H1 (cell line): ENCODE results near the gene NRP2. TPM values are rescaled to one million over a fixed set of nuclear protein-coding genes. Genes with fewer than 3 reads are reported as not detected.

Experiments
- CTCF ChIA-PET: fragments of 300-600 bp; sonication (Branson Sonifier 250); formaldehyde crosslinking; loops from one replicate; lab custom pipeline; 2021; ENCODE audit not compliant: partially characterized antibody; lab: Charles Lee
- POLR2A ChIA-PET: fragments of 300-600 bp; sonication (Branson Sonifier 250); formaldehyde crosslinking; loops from one replicate; lab custom pipeline; 2021; ENCODE audit warnings: inconsistent platforms; ENCODE audit not compliant: partially characterized antibody; lab: Charles Lee
- DNase-seq, 2 experiments: peaks; one replicate each; pipeline versions ENCODE4 v3.0.0 to v3.0.0-alpha.2; 2010 to 2022; ENCODE audit warnings: low spot score in 2 of 2, low read depth in 1 of 2, mixed read lengths in 1 of 2
- FAIRE-seq: peaks from 2 replicates; lab custom pipeline; 2011; peaks lifted over from hg19 to GRCh38; lab: Jason Lieb, UNC
- H2AFZ ChIP-seq: 2 replicates; pipeline ENCODE4 v1.8.1; 2012; ENCODE audit warnings: low read length, inconsistent platforms
- H2AK5ac ChIP-seq: 2 replicates; pipeline ENCODE4 v1.6.1; 2013; ENCODE audit warnings: low read depth, low read length
- H2BK120ac ChIP-seq: replicated peaks from 2 replicates; pipeline ENCODE3; 2013; ENCODE audit warnings: low read depth, low read length, inconsistent platforms
- H2BK12ac ChIP-seq: 2 replicates; pipeline ENCODE4 v1.6.1; 2013; ENCODE audit warnings: low read depth, low read length
- H2BK15ac ChIP-seq: 2 replicates; pipeline ENCODE4 v1.6.1; 2013; ENCODE audit warnings: low read length
- H2BK20ac ChIP-seq: 2 replicates; pipeline ENCODE4 v1.6.1; 2013; ENCODE audit warnings: low read length
- H2BK5ac ChIP-seq: 2 replicates; pipeline ENCODE4 v1.6.1; 2013; ENCODE audit warnings: low read depth, low read length
- H3K14ac ChIP-seq: 2 replicates; pipeline ENCODE4 v1.6.1; 2013; ENCODE audit warnings: inconsistent platforms; ENCODE audit not compliant: insufficient read length
- H3K18ac ChIP-seq: 2 replicates; pipeline ENCODE4 v1.6.1; 2013; ENCODE audit warnings: low read length; ENCODE audit errors: extremely low read depth
- H3K23ac ChIP-seq: 2 replicates; pipeline ENCODE4 v1.6.1; 2013; ENCODE audit warnings: inconsistent platforms; ENCODE audit not compliant: insufficient read length
- H3K23me2 ChIP-seq: 2 replicates; pipeline ENCODE4 v1.6.1; 2013; ENCODE audit warnings: low read depth, low read length
- H3K27ac ChIP-seq: 2 replicates; pipeline ENCODE4 v1.6.1; 2011; ENCODE audit warnings: low read depth, low read length, inconsistent platforms
- H3K27me3 ChIP-seq, 4 experiments: replicated peaks in 1 of 4; 1 replicate in 1 of 4; 2 replicates in 3 of 4; pipeline versions ENCODE4 v1.6.1 to v1.8.1; 2011 to 2013; ENCODE audit warnings: low read length in 3 of 4, mild to moderate bottlenecking in 3 of 4, inconsistent platforms in 2 of 4, mixed read lengths in 2 of 4, moderate library complexity in 1 of 4; ENCODE audit not compliant: control insufficient read depth in 3 of 4, insufficient read depth in 3 of 4; ENCODE audit errors: extremely low read depth in 1 of 4
- H3K36me3 ChIP-seq, 4 experiments: 2 replicates each; pipeline versions ENCODE4 v1.6.1 to v1.8.1; 2011 to 2013; ENCODE audit warnings: mild to moderate bottlenecking in 4 of 4, low read length in 3 of 4, moderate library complexity in 2 of 4, control low read depth in 1 of 4, inconsistent platforms in 1 of 4; ENCODE audit not compliant: insufficient read depth in 4 of 4, control insufficient read depth in 2 of 4
- H3K4ac ChIP-seq: replicated peaks from 2 replicates; pipeline ENCODE3; 2013; ENCODE audit warnings: low read length, low read depth, mixed read lengths, inconsistent platforms; ENCODE audit not compliant: insufficient read length
- H3K4me1 ChIP-seq, 4 experiments: replicated peaks in 1 of 4; 1 replicate in 1 of 4; 2 replicates in 3 of 4; pipeline versions ENCODE4 v1.6.1 to v1.8.1; 2011 to 2013; ENCODE audit warnings: low read length in 3 of 4, inconsistent platforms in 2 of 4, mixed read lengths in 1 of 4; ENCODE audit not compliant: insufficient read depth in 4 of 4, control insufficient read depth in 3 of 4
- H3K4me2 ChIP-seq, 2 experiments: 2 replicates each; pipeline versions ENCODE4 v1.6.1 to v1.8.1; 2011 to 2013; ENCODE audit warnings: low read depth in 2 of 2, low read length in 2 of 2, control low read depth in 1 of 2, inconsistent platforms in 1 of 2, mild to moderate bottlenecking in 1 of 2; ENCODE audit not compliant: insufficient read depth in 1 of 2
- H3K4me3 ChIP-seq, 4 experiments: fragments of 200-600, 300-600 bp in 1 of 4; sonication (generic), shearing (Covaris generic), sonication (Bioruptor Twin) in 1 of 4; 2 replicates each; pipeline versions ENCODE4 v1.5.1 to v1.8.1; 2011 to 2016; ENCODE audit warnings: low read length in 4 of 4, low read depth in 3 of 4, control low read depth in 2 of 4, inconsistent platforms in 2 of 4, mild to moderate bottlenecking in 2 of 4, mixed read lengths in 1 of 4, moderate library complexity in 1 of 4; ENCODE audit not compliant: insufficient read depth in 2 of 4; ENCODE audit errors: extremely low read depth in 1 of 4
- H3K56ac ChIP-seq: replicated peaks from 2 replicates; pipeline ENCODE3; 2013; ENCODE audit warnings: low read depth, mild to moderate bottlenecking, mixed read lengths, low read length, inconsistent platforms; ENCODE audit not compliant: insufficient read length
- H3K79me1 ChIP-seq: 2 replicates; pipeline ENCODE4 v1.6.1; 2013; ENCODE audit warnings: low read depth, low read length, control low read depth
- H3K79me2 ChIP-seq, 2 experiments: 2 replicates each; pipeline versions ENCODE4 v1.6.1 to v1.8.1; 2012 to 2013; ENCODE audit warnings: low read length in 2 of 2, mild to moderate bottlenecking in 2 of 2, inconsistent platforms in 1 of 2; ENCODE audit not compliant: insufficient read depth in 2 of 2, control insufficient read depth in 1 of 2
- H3K9ac ChIP-seq, 4 experiments: replicated peaks in 1 of 4; 1 replicate in 1 of 4; 2 replicates in 3 of 4; pipeline versions ENCODE4 v1.6.1 to v1.8.1; 2011 to 2013; ENCODE audit warnings: low read depth in 3 of 4, low read length in 3 of 4, control low read depth in 2 of 4, mild to moderate bottlenecking in 2 of 4, moderate library complexity in 2 of 4, inconsistent platforms in 1 of 4; ENCODE audit errors: extremely low read depth in 1 of 4
- H3K9me3 ChIP-seq, 2 experiments: 2 replicates each; pipeline versions ENCODE4 v1.6.1 to v1.8.1; 2012 to 2013; ENCODE audit warnings: mild to moderate bottlenecking in 2 of 2, moderate library complexity in 2 of 2, control low read depth in 1 of 2, inconsistent platforms in 1 of 2, low read depth in 1 of 2, low read length in 1 of 2, mixed read lengths in 1 of 2; ENCODE audit not compliant: insufficient read depth in 2 of 2
- H4K20me1 ChIP-seq, 2 experiments: replicated peaks in 1 of 2; 2 replicates each; pipeline versions ENCODE3 to v1.8.1; 2011 to 2013; ENCODE audit warnings: inconsistent platforms in 2 of 2, low read length in 2 of 2, mild to moderate bottlenecking in 1 of 2; ENCODE audit not compliant: insufficient read depth in 2 of 2, control insufficient read depth in 1 of 2
- H4K5ac ChIP-seq: 2 replicates; pipeline ENCODE4 v1.6.1; 2013; ENCODE audit warnings: low read length, low read depth, mixed read lengths, inconsistent platforms; ENCODE audit not compliant: insufficient read length
- H4K8ac ChIP-seq: 2 replicates; pipeline ENCODE4 v1.8.0; 2013; ENCODE audit warnings: mild to moderate bottlenecking, moderate library complexity, low read length, inconsistent platforms; ENCODE audit not compliant: insufficient read depth; ENCODE audit errors: extremely low read depth
- H4K91ac ChIP-seq: replicated peaks from 2 replicates; pipeline ENCODE3; 2013; ENCODE audit warnings: low read length, mixed read lengths, inconsistent platforms; ENCODE audit not compliant: insufficient read length
- CHD1 ChIP-seq: IDR thresholded peaks from 2 replicates; pipeline ENCODE4 v1.6.1; 2012; ENCODE audit warnings: low read depth, low read length, improper control_type of control experiment
- EZH2 ChIP-seq: fragments of 200-600 bp; sonication (generic); IDR thresholded peaks from 2 replicates; pipeline ENCODE4 v1.7.1; 2012; ENCODE audit warnings: low read depth, mild to moderate bottlenecking, moderate library complexity, low read length, inconsistent platforms; ENCODE audit not compliant: severe bottlenecking
- HDAC6 ChIP-seq: IDR thresholded peaks from one replicate; pipeline ENCODE4 v1.7.1; 2012; ENCODE audit warnings: low read depth, mild to moderate bottlenecking, inconsistent platforms, low read length, moderate library complexity
- JUND ChIP-seq: IDR thresholded peaks from 2 replicates; pipeline ENCODE4 v1.6.1; 2011; ENCODE audit warnings: mild to moderate bottlenecking, improper control_type of control experiment, low read length
- MAFK ChIP-seq: IDR thresholded peaks from 2 replicates; pipeline ENCODE4 v1.6.1; 2012; ENCODE audit warnings: low read depth, mild to moderate bottlenecking, improper control_type of control experiment, low read length
- NRF1 ChIP-seq: IDR thresholded peaks from 2 replicates; pipeline ENCODE4 v1.6.1; 2011; ENCODE audit warnings: mild to moderate bottlenecking, low read depth, low read length, improper control_type of control experiment
- PHF8 ChIP-seq: fragments of 200-600 bp; sonication (generic); conservative IDR thresholded peaks from 2 replicates; pipeline ENCODE4 v1.7.1; 2012; ENCODE audit warnings: low read depth, mild to moderate bottlenecking, inconsistent platforms, low read length, moderate library complexity
- RXRA ChIP-seq: IDR thresholded peaks from 2 replicates; pipeline ENCODE4 v1.6.1; 2011; ENCODE audit warnings: low read depth, mild to moderate bottlenecking, low read length, moderate library complexity; ENCODE audit not compliant: insufficient read depth
- SIN3A ChIP-seq, 2 experiments: IDR thresholded peaks in 1 of 2; conservative IDR thresholded peaks in 1 of 2; 2 replicates each; pipeline ENCODE4 v1.6.1; 2011 to 2012; ENCODE audit warnings: low read length in 2 of 2, improper control_type of control experiment in 1 of 2, low read depth in 1 of 2, mild to moderate bottlenecking in 1 of 2
- SIRT6 ChIP-seq: IDR thresholded peaks from one replicate; pipeline ENCODE4 v1.7.1; 2012; ENCODE audit warnings: low read length, inconsistent platforms
- SP1 ChIP-seq: IDR thresholded peaks from 2 replicates; pipeline ENCODE4 v1.6.1; 2011; ENCODE audit warnings: low read depth, low read length
- TAF1 ChIP-seq: IDR thresholded peaks from 2 replicates; pipeline ENCODE4 v1.6.1; 2011; ENCODE audit warnings: mild to moderate bottlenecking, low read depth, low read length
- TEAD4 ChIP-seq: IDR thresholded peaks from 2 replicates; pipeline ENCODE4 v1.6.1; 2012; ENCODE audit warnings: low read depth, low read length, inconsistent platforms, mixed read lengths
- YY1 ChIP-seq: IDR thresholded peaks from 2 replicates; pipeline ENCODE4 v1.6.1; 2011; ENCODE audit warnings: low read depth, mild to moderate bottlenecking, low read length
- WGBS, 2 experiments: shearing (Covaris generic) in 1 of 2; methylation state at CpG; one replicate each; pipeline versions ENCODE4 v1.1.6 to v1.1.7; 2013 to 2015; ENCODE audit warnings: low lambda C conversion rate in 2 of 2, mixed read lengths in 2 of 2, inconsistent platforms in 1 of 2, low coverage in 1 of 2, missing lambda C conversion rate in 1 of 2; ENCODE audit not compliant: insufficient replicate concordance in 2 of 2, insufficient coverage in 1 of 2, insufficient read length in 1 of 2; ENCODE audit errors: extremely low coverage in 1 of 2, missing lambda C conversion rate in 1 of 2; 5-methylcytosine and 5-hydroxymethylcytosine counted together
- polyA plus RNA-seq, 7 experiments: library from polyadenylated mRNA; depleted of rRNA in 3 of 7; stranded (reverse) in 5 of 7; unstranded in 2 of 7; fragments of >200 nt in 5 of 7; fragments of 200-250 nt in 2 of 7; gene quantifications; 1 replicate in 5 of 7; 2 replicates in 1 of 7; 4 replicates in 1 of 7; pipeline versions ENCODE4 v1.2.1 to v1.2.3, GENCODE V29; 2011 to 2013; ENCODE audit warnings: missing spikeins in 2 of 7, mixed read lengths in 2 of 7
- total RNA-seq: library from RNA; stranded (reverse); fragmentation: NEBNext Ultra II Directional; extraction: Animal tissue kit (Norgen Biotek cat#: 25700); gene quantifications from 2 replicates; pipeline ENCODE4 v1.2.1, GENCODE V29; 2021

Gene NRP2
- total and polyA plus RNA-seq, 2 of the 8 experiments (the other 6 are each of a cell fraction or from before 2014, with no cell fraction given), result 32.0 to 37.8 TPM

DNA sequence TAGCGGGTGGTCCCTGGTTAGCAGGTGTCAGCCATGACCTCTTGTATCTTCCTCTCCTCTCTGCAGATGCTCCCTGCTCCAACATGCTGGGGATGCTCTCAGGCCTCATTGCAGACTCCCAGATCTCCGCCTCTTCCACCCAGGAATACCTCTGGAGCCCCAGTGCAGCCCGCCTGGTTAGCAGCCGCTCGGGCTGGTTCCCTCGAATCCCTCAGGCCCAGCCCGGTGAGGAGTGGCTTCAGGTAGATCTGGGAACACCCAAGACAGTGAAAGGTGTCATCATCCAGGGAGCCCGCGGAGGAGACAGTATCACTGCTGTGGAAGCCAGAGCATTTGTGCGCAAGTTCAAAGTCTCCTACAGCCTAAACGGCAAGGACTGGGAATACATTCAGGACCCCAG, 60.8 kb downstream of the NRP2 start:
- no peak overlapping the region for H2BK12ac ChIP-seq
- no peak overlapping the region for H3K56ac ChIP-seq
- ChIA-PET POLR2A (no interaction called here), CTCF (interaction anchor here (1.2 kb wide), 1 partner anchor 14 kb away, joined by 3 read pairs; no protein-coding TSS in a partner anchor)
- no peak overlapping the region for H3K4me3 ChIP-seq
- no peak overlapping the region for H2AFZ ChIP-seq
- H3K18ac ChIP-seq, result no peak overlapping the region
- DNase-seq (no peak), FAIRE-seq (no peak)
- H4K20me1 ChIP-seq, result no peaks in the 10 kb centered on the region
- no peaks in the 10 kb centered on the region for H3K79me1 ChIP-seq
- peaks cover 3 to 48% (median 30%) of the 10 kb centered on the region in 4 experiments; a peak in 7 of 8 replicates for H3K36me3 ChIP-seq
- no peak overlapping the region for H3K4ac ChIP-seq
- no peak overlapping the region for H2BK20ac ChIP-seq
- no peak overlapping the region for H4K5ac ChIP-seq
- no peak overlapping the region for H4K8ac ChIP-seq
- no peak overlapping the region for H3K9ac ChIP-seq
- no peaks in the 10 kb centered on the region for H3K9me3 ChIP-seq
- H2BK120ac ChIP-seq, result no peak overlapping the region
- H3K4me2 ChIP-seq, result no peak overlapping the region
- no peak overlapping the region for H3K14ac ChIP-seq
- WGBS, 2 experiments, result 91% methylated on average over 11 of the region's 11 CpGs; no CpG with 5 or more reads in 1 of the 2 experiments
- peaks cover 0 to 8% (median 3%) of the 10 kb centered on the region in 4 experiments; a peak in 5 of 7 replicates for H3K4me1 ChIP-seq
- no peak overlapping the region for H2AK5ac ChIP-seq
- H3K27me3 ChIP-seq, result no peaks in the 10 kb centered on the region
- no peak overlapping the region for H3K27ac ChIP-seq
- no peak overlapping the region for H4K91ac ChIP-seq
- no peak overlapping the region for H2BK15ac ChIP-seq
- H3K23me2 ChIP-seq, result no peaks in the 10 kb centered on the region
- no peaks in the 10 kb centered on the region for H3K79me2 ChIP-seq
- H2BK5ac ChIP-seq, result no peak overlapping the region
- H3K23ac ChIP-seq, result no peak overlapping the region
- TF ChIP-seq NRF1 (no peak), HDAC6 (no peak), PHF8 (no peak), CHD1 (no peak), SIN3A (conservative IDR thresholded peaks at IDR 0.05 in 1 of 2, IDR thresholded peaks at IDR 0.05 in 1 of 2; ENCODE audit: low read depth in 1 of 2, low read length in 2 of 2) (no peak), EZH2 (no peak), YY1 (no peak), SP1 (no peak), SIRT6 (no peak), TAF1 (no peak), RXRA (no peak), JUND (no peak), MAFK (no peak), TEAD4 (no peak)
